WERI-Rb-1 (cell line): ENCODE measurements around the gene RPTOR.

Experiments
- DNase-seq: peaks from one replicate; pipeline ENCODE4 v3.0.0-alpha.2; 2020
- H3K27ac ChIP-seq: fragments of 250-450 bp; sonication (Bioruptor Pico); 2 replicates; pipeline ENCODE4 v1.5.1; 2020; ENCODE audit warnings: mild to moderate bottlenecking, moderate library complexity
- H3K27me3 ChIP-seq: fragments of 250-450 bp; sonication (Bioruptor Pico); 2 replicates; pipeline ENCODE4 v1.5.1; 2021; ENCODE audit warnings: mild to moderate bottlenecking, low read depth, moderate library complexity; ENCODE audit not compliant: insufficient read depth, severe bottlenecking
- H3K36me3 ChIP-seq: fragments of 250-450 bp; sonication (Bioruptor Pico); 2 replicates; pipeline ENCODE4 v1.5.1; 2020; ENCODE audit warnings: mild to moderate bottlenecking, moderate library complexity
- H3K4me3 ChIP-seq: 2 replicates; pipeline ENCODE4 v1.5.1; 2011; ENCODE audit warnings: low read depth, mild to moderate bottlenecking, control low read depth, low read length
- H3K9me3 ChIP-seq: fragments of 250-450 bp; sonication (Bioruptor Pico); 2 replicates; pipeline ENCODE4 v1.5.1; 2021; ENCODE audit warnings: mild to moderate bottlenecking, moderate library complexity; ENCODE audit not compliant: severe bottlenecking
- TF ChIP-seq, protein P1 (sequence below): IDR thresholded peaks from 2 replicates; pipeline ENCODE4 v1.5.1; 2011; ENCODE audit warnings: low read depth, mild to moderate bottlenecking, control low read depth, inconsistent platforms, low read length

RPTOR gene

DNA sequence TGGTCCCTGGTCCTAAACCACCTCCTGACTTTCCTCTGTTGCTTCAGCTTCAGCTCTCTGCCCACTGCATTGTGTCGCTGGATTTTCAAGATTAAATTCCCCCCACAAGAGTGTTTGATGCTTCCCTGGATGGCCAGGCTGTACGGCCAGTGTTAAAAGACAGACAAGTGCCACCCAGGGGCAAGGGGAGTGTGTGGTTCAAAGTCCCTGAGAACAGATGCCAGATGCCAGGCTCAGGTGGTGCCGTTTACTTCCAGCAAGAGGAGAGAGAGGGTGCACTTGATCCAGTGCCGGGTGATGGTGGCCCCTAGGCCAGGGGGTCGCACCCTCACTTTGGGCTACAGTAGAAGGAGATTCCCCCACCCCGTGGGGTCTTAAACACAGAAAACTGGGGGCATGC is 109.2 kb downstream of the RPTOR start:
- no peak for DNase-seq
- Histone ChIP-seq H3K36me3 (peaks cover 5% of the 10 kb centered on the region; the same call in 1 of the 2 replicates), H3K4me3 (no peak overlapping the region), H3K27me3 (no peaks in the 10 kb centered on the region), H3K27ac (no peak overlapping the region), H3K9me3 (peaks cover 5% of the 10 kb centered on the region)
- TF ChIP-seq, protein P1, sequence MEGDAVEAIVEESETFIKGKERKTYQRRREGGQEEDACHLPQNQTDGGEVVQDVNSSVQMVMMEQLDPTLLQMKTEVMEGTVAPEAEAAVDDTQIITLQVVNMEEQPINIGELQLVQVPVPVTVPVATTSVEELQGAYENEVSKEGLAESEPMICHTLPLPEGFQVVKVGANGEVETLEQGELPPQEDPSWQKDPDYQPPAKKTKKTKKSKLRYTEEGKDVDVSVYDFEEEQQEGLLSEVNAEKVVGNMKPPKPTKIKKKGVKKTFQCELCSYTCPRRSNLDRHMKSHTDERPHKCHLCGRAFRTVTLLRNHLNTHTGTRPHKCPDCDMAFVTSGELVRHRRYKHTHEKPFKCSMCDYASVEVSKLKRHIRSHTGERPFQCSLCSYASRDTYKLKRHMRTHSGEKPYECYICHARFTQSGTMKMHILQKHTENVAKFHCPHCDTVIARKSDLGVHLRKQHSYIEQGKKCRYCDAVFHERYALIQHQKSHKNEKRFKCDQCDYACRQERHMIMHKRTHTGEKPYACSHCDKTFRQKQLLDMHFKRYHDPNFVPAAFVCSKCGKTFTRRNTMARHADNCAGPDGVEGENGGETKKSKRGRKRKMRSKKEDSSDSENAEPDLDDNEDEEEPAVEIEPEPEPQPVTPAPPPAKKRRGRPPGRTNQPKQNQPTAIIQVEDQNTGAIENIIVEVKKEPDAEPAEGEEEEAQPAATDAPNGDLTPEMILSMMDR, result no peak

DNA sequence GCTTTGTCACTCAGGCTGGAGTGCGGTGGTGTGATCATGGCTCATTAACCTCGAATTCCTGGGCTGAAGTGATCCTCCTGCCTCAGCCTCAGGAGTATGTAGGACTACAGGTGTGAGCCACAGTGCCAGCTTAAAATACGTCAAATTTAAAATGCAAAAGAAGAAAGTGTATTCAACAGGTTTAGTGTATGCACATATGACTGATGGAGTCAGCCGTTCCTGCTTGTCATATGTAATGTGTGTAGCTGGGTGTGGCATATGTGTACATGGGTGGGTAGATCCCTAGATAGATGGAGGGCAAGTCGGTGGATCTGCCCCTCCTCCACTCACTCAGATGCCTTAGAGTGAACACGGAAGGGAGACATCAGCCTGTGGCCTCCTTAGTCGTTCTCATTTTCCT is 111.0 kb downstream of the RPTOR start:
- no peak overlapping the region for H3K4me3 ChIP-seq
- peaks cover 5% of the 10 kb centered on the region for H3K9me3 ChIP-seq
- no peak overlapping the region for H3K27ac ChIP-seq
- TF ChIP-seq, protein P1, result no peak
- peaks cover 5% of the 10 kb centered on the region for H3K36me3 ChIP-seq
- no peak for DNase-seq
- H3K27me3 ChIP-seq, result no peaks in the 10 kb centered on the region

DNA sequence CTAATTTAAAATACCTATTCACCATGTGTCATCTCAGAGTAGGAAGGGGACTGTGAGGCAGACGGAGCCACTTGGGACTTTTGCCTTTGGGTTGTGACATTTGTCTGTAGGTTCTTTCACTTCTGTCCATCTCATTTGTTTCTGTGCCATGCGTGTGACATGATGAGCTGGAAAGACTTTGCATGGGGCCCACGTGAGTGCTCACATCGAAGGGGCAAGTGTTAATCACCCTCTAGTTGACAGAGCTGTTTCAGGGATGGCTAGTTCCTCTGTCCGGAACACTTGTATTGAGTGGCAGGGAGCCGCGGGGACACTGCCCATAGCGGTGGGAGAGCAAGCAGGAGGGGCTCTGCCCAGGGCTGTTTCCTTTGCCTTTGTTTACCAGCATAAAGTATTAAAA is 112.0 kb downstream of the RPTOR start:
- H3K4me3 ChIP-seq, result no peak overlapping the region
- DNase-seq, result no peak
- H3K36me3 ChIP-seq, result peaks cover 5% of the 10 kb centered on the region
- H3K27me3 ChIP-seq, result no peaks in the 10 kb centered on the region
- TF ChIP-seq, protein P1, result no peak
- H3K27ac ChIP-seq, result no peak overlapping the region
- H3K9me3 ChIP-seq, result peaks cover 5% of the 10 kb centered on the region

DNA sequence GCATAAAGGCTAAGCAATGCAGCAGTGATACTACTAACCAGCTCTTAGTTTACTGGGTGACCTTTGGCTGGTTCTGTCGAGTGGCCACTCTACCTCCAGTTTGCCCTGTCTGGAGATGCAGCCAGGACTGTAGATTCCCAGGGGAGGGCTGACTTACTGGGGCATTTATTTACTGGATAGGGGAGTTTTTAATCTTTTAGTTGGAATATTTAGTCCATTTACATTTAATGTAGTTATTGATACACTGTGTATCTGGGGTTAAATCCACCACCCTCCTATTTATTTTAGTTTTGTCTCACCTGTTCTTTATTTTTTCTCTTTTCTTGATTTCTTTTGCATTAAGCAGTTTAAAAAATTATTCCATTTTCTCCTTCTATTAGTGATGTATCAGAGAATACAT is 112.9 kb downstream of the RPTOR start:
- Histone ChIP-seq H3K9me3 (peaks cover 5% of the 10 kb centered on the region), H3K36me3 (peaks cover under 1% of the 10 kb centered on the region), H3K27me3 (no peaks in the 10 kb centered on the region), H3K27ac (no peak overlapping the region), H3K4me3 (no peak overlapping the region)
- no peak for DNase-seq
- TF ChIP-seq, protein P1, result no peak

DNA sequence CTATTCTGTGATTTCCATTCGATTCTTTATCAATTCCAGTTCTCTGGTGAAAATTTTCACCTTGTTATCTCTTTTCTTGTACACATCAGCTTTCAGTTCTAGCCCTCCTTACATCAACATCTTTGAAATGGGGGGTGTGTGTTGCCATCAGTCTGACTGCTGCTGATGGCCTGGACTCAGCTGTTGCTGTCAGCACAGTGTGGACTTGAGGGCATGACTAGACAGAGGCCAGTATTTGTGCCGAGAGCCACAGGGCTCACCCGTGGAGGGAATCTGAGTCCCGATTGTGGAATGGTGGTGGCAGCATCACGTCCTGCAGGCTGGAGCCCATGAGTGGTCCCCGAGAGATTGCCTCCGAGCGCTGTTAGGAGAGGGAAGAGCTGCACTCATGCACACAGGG is 114.2 kb downstream of the RPTOR start:
- no peak overlapping the region for H3K27ac ChIP-seq
- no peak for DNase-seq
- no peak overlapping the region for H3K4me3 ChIP-seq
- TF ChIP-seq, protein P1, result no peak
- H3K9me3 ChIP-seq, result peaks cover 5% of the 10 kb centered on the region
- H3K36me3 ChIP-seq, result no peaks in the 10 kb centered on the region; the same call in 1 of the 2 replicates
- no peaks in the 10 kb centered on the region for H3K27me3 ChIP-seq

DNA sequence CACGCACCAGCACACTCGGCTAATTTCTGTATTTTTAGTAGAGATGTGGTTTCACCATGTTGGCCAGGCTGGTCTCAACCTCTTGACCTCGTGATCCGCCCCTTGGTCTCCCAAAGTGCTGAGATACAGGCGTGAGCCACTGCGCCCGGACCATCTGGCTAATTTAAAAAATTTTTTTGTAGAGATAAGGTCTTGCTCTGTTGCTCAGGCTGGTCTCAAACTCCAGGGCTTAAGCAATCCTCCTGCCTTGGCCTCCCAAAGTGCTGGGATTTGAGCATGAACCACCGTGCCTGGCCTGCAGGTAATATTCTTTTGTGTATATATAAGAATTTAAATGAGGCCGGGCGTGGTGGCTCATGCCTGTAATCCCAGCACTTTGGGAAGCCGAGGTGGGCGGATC is 115.0 kb downstream of the RPTOR start:
- DNase-seq, result no peak
- H3K27me3 ChIP-seq, result no peaks in the 10 kb centered on the region
- peaks cover 5% of the 10 kb centered on the region for H3K9me3 ChIP-seq
- H3K27ac ChIP-seq, result no peak overlapping the region
- no peaks in the 10 kb centered on the region; the same call in 1 of the 2 replicates for H3K36me3 ChIP-seq
- no peak overlapping the region for H3K4me3 ChIP-seq
- TF ChIP-seq, protein P1, result no peak
